ENCODE results near the gene HGF. TPM values are rescaled to one million over a fixed set of nuclear protein-coding genes. Genes with fewer than 3 reads are reported as not detected.
A peak's percentile ranks its signal among the peaks of the same experiment; 100 is the strongest.
"Not testable (repeated sequence)": the region's sequence is repeated elsewhere in the genome, so short reads cannot be mapped to it uniquely, and the experiment has no call there.

HGF gene
- 10 to 100 TPM; 15.0 to 32.1 (median 29.3) TPM for polyA plus RNA-seq (ENCODE audit: insufficient read depth in 1 of 5, insufficient read length in 5 of 5, low replicate concordance in 1 of 5)
- long read RNA-seq, donor 1, full-length matches to known transcripts, result 6 of 6 reads
- long read RNA-seq, donor 1, partial matches to known transcripts, result 0 of 6 reads
- long read RNA-seq, donor 1, other reads (novel, unspliced or antisense), result 0 of 6 reads
- long read RNA-seq, donor 2, partial matches to known transcripts, result 0 of 2 reads
- long read RNA-seq, donor 2, other reads (novel, unspliced or antisense), result 0 of 2 reads
- long read RNA-seq, donor 3, partial matches to known transcripts, result 7 of 10 reads
- long read RNA-seq, donor 3, other reads (novel, unspliced or antisense), result 0 of 10 reads
- long read RNA-seq, donor 4, result 0 reads
- long read RNA-seq, donor 5, full-length matches to known transcripts, result 2 of 2 reads
- long read RNA-seq, donor 5, partial matches to known transcripts, result 0 of 2 reads
- long read RNA-seq, donor 5, other reads (novel, unspliced or antisense), result 0 of 2 reads
- long read RNA-seq, donor 6, full-length matches to known transcripts, result 2 of 2 reads
- long read RNA-seq, donor 6, partial matches to known transcripts, result 0 of 2 reads
- long read RNA-seq, donor 6, other reads (novel, unspliced or antisense), result 0 of 2 reads
- long read RNA-seq, donor 7, partial matches to known transcripts, result 0 of 2 reads
- long read RNA-seq, donor 7, other reads (novel, unspliced or antisense), result 0 of 2 reads
- long read RNA-seq, donor 8, full-length matches to known transcripts, result 2 of 2 reads
- long read RNA-seq, donor 8, partial matches to known transcripts, result 0 of 2 reads
- long read RNA-seq, donor 8, other reads (novel, unspliced or antisense), result 0 of 2 reads

DNA sequence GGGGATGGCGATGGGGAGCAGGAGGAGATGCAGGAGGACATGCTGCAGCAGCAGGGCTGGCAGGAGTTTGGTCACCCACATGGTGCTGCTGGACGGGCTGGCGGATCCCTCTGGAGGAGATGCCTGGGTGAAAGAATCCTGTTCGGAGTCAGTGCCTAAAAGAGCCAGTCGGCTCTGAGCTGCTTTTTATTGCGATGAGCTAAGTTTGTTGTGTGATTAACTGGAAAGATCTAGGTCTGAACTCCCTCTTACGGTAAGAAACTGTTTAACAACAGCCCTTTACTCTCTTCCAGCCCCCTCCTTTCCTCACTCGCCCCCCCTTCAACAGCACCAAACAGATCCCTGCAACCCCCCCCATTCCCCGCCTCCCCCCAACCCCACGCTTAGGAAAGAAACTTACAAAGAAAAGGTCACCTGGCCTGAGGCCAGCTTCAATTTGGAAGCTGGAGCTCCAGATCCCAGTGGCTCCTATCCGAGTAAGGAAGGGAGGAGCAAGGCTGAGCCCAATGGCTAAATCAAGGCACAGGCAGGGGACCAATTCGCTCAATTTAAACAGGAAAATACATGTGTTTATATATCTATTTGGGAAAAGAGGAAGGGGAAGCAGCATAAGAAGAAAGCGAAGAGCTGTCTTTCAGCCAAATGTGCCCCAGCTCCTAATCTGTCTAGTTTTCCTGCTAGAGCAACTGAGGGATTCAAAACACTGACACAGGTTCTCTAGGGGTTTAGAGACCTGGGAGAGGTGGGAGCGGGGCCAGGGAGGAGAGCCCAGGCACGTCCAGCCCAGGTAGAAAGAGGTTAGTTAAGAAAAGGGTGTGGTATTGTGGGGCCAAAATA is at the start of gene HGF:
Gene HGF (minus strand): TSS at position 157 of the 837 bp plus-strand sequence. CDS start 76 bp downstream, at position 81.
- DNase-seq, result peak; percentile 85 to 86

GRCh38 chr7:81816312-81816711 is 46.5 kb upstream of the HGF start:
- DNase-seq, result no peak

DNA sequence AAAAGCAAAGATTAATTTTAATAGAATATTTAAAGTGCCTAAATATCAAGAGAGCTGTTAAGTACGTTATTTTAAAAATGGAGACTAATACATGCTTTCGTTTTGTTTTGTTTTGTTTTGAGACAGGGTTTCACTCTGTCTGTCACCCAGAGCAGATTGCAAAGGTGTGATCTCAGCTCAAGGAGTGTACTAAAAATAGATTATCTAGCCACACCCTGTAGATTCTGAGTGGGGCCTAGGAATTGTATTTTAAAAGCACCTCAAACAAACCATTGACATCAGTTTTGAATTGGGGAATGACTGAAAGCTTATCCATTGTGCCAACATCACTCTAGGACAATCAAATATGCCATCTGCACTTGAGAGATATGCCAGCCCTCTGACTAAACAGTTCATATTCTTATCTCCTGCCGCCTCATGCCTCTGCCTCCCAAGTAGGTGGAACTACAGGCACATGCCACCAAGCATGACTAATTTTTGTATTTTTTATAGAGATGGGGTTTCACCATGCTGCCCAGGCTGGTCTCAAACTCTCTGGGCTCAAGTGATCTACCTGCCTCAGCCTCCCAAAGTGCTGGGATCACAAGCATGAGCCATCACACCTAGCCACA is 43.1 kb upstream of the HGF start:
- DNase-seq, result not testable (repeated sequence)

DNA sequence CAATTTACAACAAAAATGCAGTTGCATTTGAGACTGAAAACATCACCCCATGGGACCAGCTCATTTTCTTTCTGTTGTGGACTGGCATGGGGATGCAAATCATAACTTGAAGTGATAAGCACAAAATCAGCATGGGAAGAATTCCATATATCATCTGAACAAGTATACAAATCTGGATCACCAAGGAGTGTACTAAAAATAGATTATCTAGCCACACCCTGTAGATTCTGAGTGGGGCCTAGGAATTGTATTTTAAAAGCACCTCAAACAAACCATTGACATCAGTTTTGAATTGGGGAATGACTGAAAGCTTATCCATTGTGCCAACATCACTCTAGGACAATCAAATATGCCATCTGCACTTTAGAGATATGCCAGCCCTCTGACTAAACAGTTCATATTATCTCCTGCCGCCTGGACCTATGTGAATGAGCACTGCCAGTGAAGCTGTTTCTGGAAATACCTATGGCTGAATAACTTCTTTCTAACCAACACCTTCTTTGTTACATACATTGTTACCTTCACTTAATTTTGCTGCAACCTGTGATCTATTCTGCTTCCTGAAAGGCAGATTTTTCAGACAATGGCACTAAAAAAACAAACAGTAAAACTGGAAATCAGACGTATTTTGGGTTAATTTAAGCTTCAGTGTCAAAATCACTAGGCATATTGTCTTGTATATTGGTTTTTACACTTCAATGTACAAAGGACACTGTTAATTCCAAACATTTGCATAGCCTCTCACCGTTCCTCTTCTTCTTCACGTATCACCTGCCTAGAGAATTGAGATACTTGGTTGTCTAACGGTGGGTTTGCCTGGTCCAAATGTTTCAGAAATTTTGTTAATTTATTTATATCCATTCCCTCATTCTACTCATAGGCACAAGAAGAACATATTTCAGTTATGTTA is 42.4 kb upstream of the HGF start:
- DNase-seq, result no peak

- DNase-seq, result no peak
These were observed 40.8 kb upstream of the HGF start for GRCh38 chr7:81810476-81811155.

- DNase-seq, result not testable (repeated sequence)
These were observed 38.5 kb upstream of the HGF start for GRCh38 chr7:81808310-81808709.

DNA sequence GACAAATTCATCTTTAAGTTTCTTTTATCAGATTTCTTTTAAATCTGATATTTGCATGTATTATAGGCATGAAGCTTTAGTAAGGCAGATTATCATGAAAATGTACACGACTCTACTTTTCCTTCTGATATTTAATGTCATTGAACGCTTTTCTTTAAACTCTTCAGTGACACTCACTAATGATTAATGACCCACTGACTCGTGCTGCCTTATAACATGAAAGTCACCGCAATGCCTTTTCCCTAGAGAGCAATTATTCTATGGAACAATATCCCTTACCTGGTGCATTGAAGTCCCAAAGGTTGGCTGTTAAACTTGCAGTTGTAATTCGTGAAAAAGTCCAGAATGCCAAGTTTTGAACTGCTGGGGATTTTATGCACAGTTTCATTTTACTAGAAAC is 33.4 kb upstream of the HGF start:
- no peak for DNase-seq

GRCh38 chr7:81802251-81802650 is 32.4 kb upstream of the HGF start:
- no peak for DNase-seq

DNA sequence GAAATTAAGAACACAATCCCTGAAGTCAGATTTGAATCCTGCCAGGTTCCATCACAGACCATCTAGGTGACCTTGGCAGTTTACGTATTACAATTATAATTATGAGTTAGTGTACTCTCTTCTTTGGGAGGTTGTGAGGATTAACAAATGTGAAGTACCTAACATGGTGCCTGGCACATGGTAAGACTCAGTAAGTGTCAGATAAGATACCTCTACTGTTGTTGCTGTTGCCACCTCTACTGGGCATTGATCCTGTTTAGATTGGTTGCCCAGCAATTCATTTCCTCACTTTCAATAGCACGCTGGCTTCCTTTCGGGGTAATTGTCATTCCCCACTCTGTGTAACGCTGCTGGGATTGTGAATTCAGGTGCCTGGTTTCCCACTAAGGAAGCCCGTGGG is 31.7 kb upstream of the HGF start:
- DNase-seq, result no peak

DNA sequence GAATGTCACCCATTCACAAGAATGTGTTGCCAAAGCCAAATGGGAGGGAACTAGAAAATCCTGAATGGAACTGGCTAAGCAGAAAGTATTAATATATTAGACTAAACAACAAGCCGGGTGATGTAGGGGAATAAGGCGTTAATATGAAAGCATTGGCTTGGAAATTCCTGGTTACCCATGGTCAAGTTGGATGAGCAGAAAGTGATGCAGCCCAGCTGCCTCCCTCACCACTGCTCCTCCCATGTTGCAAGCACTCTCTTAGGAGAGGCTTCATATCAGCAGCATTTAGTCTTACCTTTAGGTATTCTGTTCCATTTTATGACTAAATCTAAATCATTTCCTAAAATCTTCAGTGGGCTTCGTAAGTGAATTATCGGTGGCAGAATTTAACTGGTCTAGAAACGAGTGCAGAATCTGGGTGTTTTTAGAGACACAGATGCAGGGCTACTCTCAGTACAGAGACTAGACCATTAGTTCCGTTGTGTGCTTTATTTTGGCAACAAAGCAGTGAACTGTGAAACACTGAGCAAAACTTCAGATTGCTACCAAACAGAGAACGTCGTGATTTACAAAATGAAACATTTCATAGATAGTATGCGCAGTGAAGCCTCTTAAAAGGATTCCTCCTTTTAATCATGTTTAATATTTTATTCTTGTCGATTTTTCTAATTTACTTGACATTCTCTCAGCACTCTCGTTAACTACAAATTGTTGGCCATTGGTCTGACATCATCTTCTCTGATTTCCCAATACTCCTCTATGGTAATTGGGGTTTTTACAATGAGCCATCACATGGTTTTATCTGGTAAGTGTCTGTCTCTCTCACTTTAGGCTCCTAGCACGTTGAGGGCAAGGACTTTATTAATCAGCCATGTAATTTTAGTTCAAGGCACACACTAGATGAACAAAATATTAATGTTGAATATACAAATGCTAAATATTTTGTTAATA is 22.0 kb upstream of the HGF start:
- peak; percentile 86 to 89 for DNase-seq

- DNase-seq, result no peak
These were observed 20.8 kb upstream of the HGF start for GRCh38 chr7:81790686-81791085.

- DNase-seq, result no peak
These were observed 20.3 kb upstream of the HGF start for GRCh38 chr7:81790120-81790500.

DNA sequence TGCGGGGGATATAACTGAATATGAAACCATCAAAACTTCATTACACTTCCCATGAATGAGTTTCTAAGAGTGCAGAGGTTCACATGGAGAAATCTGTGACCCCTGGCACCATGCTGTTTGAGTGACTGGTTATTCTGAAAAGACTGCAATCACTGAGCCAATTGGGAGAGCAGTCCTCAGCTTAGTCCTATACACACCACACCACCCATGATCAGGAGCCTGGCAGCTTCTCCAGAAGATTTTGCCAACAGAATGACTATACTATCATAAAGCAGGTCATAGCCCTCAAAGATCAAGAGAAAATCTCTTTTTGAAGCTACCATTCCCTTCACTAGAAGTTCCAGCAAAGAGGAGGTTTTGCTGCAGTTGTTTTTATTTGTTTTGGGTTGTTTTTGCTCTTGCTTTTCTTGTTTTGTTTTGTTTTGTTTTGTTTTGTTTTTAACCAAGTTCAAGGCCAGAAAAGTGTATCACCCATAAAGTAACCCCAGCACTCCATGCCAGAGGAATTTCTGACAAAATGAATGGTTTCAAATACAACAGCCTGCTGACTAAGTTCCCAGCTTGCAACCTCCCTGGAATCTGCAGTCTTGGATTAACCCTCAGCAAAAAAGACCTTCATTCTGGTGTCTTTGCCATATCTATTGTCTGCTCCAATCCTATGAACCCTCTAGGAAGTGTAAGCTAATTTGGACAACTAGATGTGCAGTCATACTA is 19.7 kb upstream of the HGF start:
- no peak for DNase-seq

GRCh38 chr7:81788246-81788645 is 18.4 kb upstream of the HGF start:
- DNase-seq, result no peak

DNA sequence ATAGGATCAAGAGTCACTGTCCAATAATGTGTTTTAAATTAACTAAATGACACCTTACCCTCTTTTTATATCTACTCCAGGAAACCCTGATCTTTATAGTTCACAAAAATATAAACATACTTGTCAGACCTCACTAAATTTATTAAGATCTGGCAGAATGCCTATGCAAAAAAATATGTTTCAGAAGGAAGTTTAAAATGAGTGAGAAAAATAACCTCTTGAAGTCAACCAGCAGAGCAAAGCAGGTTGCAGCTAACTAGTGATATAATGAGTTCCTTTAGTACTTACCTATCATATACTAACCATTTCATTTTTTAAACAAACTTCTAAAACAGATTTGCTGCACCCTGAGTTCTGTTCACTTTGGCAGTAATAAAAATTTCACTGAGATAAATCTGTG is 14.0 kb upstream of the HGF start:
- no peak for DNase-seq

DNA sequence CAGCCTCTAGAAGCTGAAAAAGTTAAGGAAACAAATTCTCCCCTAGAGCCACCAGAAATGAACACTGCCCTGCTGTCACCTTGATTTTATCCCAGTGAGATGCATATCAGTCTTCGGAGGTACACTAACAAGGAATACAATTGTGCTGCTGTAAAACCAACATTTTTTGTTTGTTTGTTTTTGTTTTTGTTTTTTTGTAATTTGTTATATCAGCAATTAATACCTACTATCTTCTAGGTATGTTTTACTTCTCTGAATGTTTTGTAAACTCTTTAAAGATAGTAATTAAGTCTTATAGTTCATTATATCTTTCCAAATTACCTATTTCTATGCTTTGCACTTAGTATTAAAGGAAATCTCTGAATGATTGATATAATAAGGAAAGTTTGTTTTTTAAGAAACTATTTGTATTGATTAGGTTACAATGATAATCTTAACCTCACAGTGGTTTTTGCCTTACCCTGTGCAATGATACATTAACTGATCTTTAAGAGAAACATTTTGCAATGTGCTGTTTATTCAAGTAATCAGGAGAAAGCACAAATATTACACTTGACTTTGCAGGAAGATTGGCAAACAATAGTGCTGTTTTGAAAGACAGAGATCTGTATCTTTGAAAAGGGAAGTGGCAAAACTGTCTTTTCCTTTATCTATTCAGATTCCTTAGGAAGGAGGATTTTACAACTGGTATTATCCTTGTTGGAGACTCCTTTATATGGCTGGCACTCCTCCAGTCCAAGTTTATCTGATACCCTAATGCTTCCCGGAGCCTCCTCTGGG is 11.3 kb upstream of the HGF start:
- no peak for DNase-seq

GRCh38 chr7:81779706-81780105 is 9.9 kb upstream of the HGF start:
- DNase-seq, result no peak
